Activated CD4-positive, alpha-beta memory T cell treated with anti-CD3 and anti-CD28 coated beads for 36 hours (primary cell): ENCODE measurements around the gene NOVA2. TPM values are rescaled to one million over a fixed set of nuclear protein-coding genes. Genes with fewer than 3 reads are reported as not detected.

Experiments
- CTCF ChIA-PET: fragments of 350-600 bp; sonication (Branson Sonifier 250); formaldehyde crosslinking; loops from one replicate; lab custom pipeline; 2021; ENCODE audit warnings: antibody characterized with exemption, inconsistent platforms; lab: Charles Lee
- POLR2A ChIA-PET: fragments of 350-600 bp; sonication (Branson Sonifier 250); formaldehyde crosslinking; loops from one replicate; lab custom pipeline; 2021; ENCODE audit warnings: antibody characterized with exemption; lab: Charles Lee
- DNase-seq: peaks from one replicate; pipeline ENCODE4 v3.0.0-alpha.2; 2020
- H3K27ac Mint-ChIP-seq: one replicate; pipeline ENCODE4 v1.8.0; 2021; ENCODE audit warnings: mixed read lengths
- H3K27me3 Mint-ChIP-seq: one replicate; pipeline ENCODE4 v1.8.0; 2021; ENCODE audit warnings: mixed read lengths
- H3K36me3 Mint-ChIP-seq: one replicate; pipeline ENCODE4 v1.8.0; 2021; ENCODE audit warnings: mixed read lengths
- H3K4me1 Mint-ChIP-seq: one replicate; pipeline ENCODE4 v1.8.0; 2021; ENCODE audit warnings: low read depth, mixed read lengths
- H3K4me3 Mint-ChIP-seq: one replicate; pipeline ENCODE4 v1.8.0; 2021; ENCODE audit warnings: mild to moderate bottlenecking, mixed read lengths
- H3K9me3 Mint-ChIP-seq: one replicate; pipeline ENCODE4 v1.8.0; 2021; ENCODE audit warnings: mixed read lengths
- intact Hi-C: fragments of 100-400 bp; cut with micrococcal nuclease; formaldehyde crosslinking; loops from one replicate; pipeline ENCODE4 v1.15.1; 2023
- total RNA-seq, 2 experiments: library from RNA; stranded (reverse); gene quantifications; one replicate each; pipeline ENCODE4 v1.2.3, GENCODE V29; 2021

NOVA2 gene
- total RNA-seq, 2 experiments from 2014 or later = not detected

- POLR2A ChIA-PET = no interaction called here
- H3K36me3 Mint-ChIP-seq = peaks cover 6% of the 10 kb centered on the region
- H3K4me1 Mint-ChIP-seq = peaks cover 26% of the 10 kb centered on the region
- DNase-seq = no peak
- CTCF ChIA-PET = interaction anchor here (0.9 to 2.0 kb wide), 3 partner anchors 11 to 30 kb away, joined by 4 to 10 read pairs (median 4); no protein-coding TSS in a partner anchor
- no peak overlapping the region for H3K27ac Mint-ChIP-seq
- no peaks in the 10 kb centered on the region for H3K9me3 Mint-ChIP-seq
- H3K4me3 Mint-ChIP-seq = no peak overlapping the region
- H3K27me3 Mint-ChIP-seq = peaks cover 3% of the 10 kb centered on the region
- intact Hi-C loops = no loop called here
These were observed 25.2 kb upstream of the NOVA2 start for GRCh38 chr19:45998834-45999233.

- Mint-ChIP-seq H3K4me1 (peaks cover 26% of the 10 kb centered on the region), H3K27ac (no peak overlapping the region), H3K4me3 (no peak overlapping the region), H3K36me3 (peaks cover 6% of the 10 kb centered on the region), H3K27me3 (peaks cover 3% of the 10 kb centered on the region), H3K9me3 (no peaks in the 10 kb centered on the region)
- POLR2A ChIA-PET = no interaction called here
- intact Hi-C loops = no loop called here
- CTCF ChIA-PET = interaction anchor here (1.2 to 2.0 kb wide), 4 partner anchors 13 to 134 kb away, joined by 3 to 10 read pairs (median 4); partner anchors contain the start of genes MYPOP and SYMPK
- DNase-seq = no peak
These were observed 23.3 kb upstream of the NOVA2 start for GRCh38 chr19:45996933-45997332.

GRCh38 chr19:45995715-45996385 lies 22.2 kb upstream of the NOVA2 start:
- H3K27ac Mint-ChIP-seq = no peak overlapping the region
- CTCF ChIA-PET = interaction anchor here (1.1 to 2.6 kb wide), 11 partner anchors 10 to 269 kb away, joined by 3 to 11 read pairs (median 5); partner anchors contain the start of genes IRF2BP1, MYPOP and SYMPK
- no peaks in the 10 kb centered on the region for H3K9me3 Mint-ChIP-seq
- peaks cover 24% of the 10 kb centered on the region for H3K4me1 Mint-ChIP-seq
- H3K27me3 Mint-ChIP-seq = peaks cover 3% of the 10 kb centered on the region
- H3K4me3 Mint-ChIP-seq = no peak overlapping the region
- no peak for DNase-seq
- intact Hi-C loops = loop anchor here (1.0 to 2.0 kb wide), 6 partner anchors 20 to 351 kb away; partner anchors contain the start of genes IRF2BP1, MYPOP, PPP5C and SYMPK
- POLR2A ChIA-PET = interaction anchor here (0.6 kb wide), 1 partner anchor 93 kb away, joined by 3 read pairs; no protein-coding TSS in a partner anchor
- peaks cover 6% of the 10 kb centered on the region for H3K36me3 Mint-ChIP-seq

- H3K27ac Mint-ChIP-seq = no peak within 1 kb of the TSS
- no peaks in the 10 kb centered on the region for H3K9me3 Mint-ChIP-seq
- ChIA-PET CTCF (interaction anchor here (1.4 to 2.6 kb wide), 9 partner anchors 11 to 270 kb away, joined by 4 to 11 read pairs (median 5); partner anchors contain the start of genes FOXA3, IRF2BP1 and SYMPK), POLR2A (interaction anchor here (0.6 to 1.2 kb wide), 2 partner anchors 92 kb away, joined by 3 read pairs; partner anchors contain the start of gene MYPOP)
- intact Hi-C loops = loop anchor here (1.0 to 2.0 kb wide), 6 partner anchors 21 to 352 kb away; partner anchors contain the start of genes IRF2BP1, MYPOP, PPP5C and SYMPK
- H3K27me3 Mint-ChIP-seq = peaks cover 5% of the 10 kb centered on the region
- H3K4me3 Mint-ChIP-seq = no peak within 1 kb of the TSS
- peak; percentile 97 for DNase-seq
- H3K36me3 Mint-ChIP-seq = peaks cover 6% of the 10 kb centered on the region
- H3K4me1 Mint-ChIP-seq = peaks cover 17% of the 10 kb centered on the region
These were observed 21.5 kb upstream of the NOVA2 start, which contains the start of gene CCDC61 for GRCh38 chr19:45994998-45995714. TSS of gene CCDC61 (plus strand) at chr19:45995467. CDS start at chr19:46003019, 7,552 bp downstream.

GRCh38 chr19:45994456-45994997 lies 20.9 kb upstream of the NOVA2 start:
- Mint-ChIP-seq H3K36me3 (peaks cover 6% of the 10 kb centered on the region), H3K27me3 (peaks cover 6% of the 10 kb centered on the region), H3K27ac (no peak overlapping the region), H3K4me1 (peaks cover 11% of the 10 kb centered on the region), H3K9me3 (no peaks in the 10 kb centered on the region), H3K4me3 (no peak overlapping the region)
- POLR2A ChIA-PET = interaction anchor here (1.2 kb wide), 1 partner anchor 92 kb away, joined by 3 read pairs; the partner anchor contains the start of gene MYPOP
- DNase-seq = no peak
- intact Hi-C loops = loop anchor here (2.0 kb wide), 2 partner anchors 68 to 352 kb away; partner anchors contain the start of gene PPP5C
- CTCF ChIA-PET = interaction anchor here (0.8 to 2.6 kb wide), 8 partner anchors 11 to 271 kb away, joined by 3 to 11 read pairs (median 5); partner anchors contain the start of genes FOXA3, IRF2BP1 and SYMPK

- ChIA-PET POLR2A (no interaction called here), CTCF (interaction anchor here (0.9 kb wide), 1 partner anchor 30 kb away, joined by 3 read pairs; no protein-coding TSS in a partner anchor)
- peaks cover 2% of the 10 kb centered on the region for H3K4me1 Mint-ChIP-seq
These were observed 16.6 kb upstream of the NOVA2 start for GRCh38 chr19:45990113-45990728.

GRCh38 chr19:45985321-45985720 lies 11.7 kb upstream of the NOVA2 start:
- intact Hi-C loops = no loop called here
- CTCF ChIA-PET = interaction anchor here (1.3 kb wide), 1 partner anchor 32 kb away, joined by 3 read pairs; no protein-coding TSS in a partner anchor
- H3K4me1 Mint-ChIP-seq = no peaks in the 10 kb centered on the region
- POLR2A ChIA-PET = no interaction called here
- no peaks in the 10 kb centered on the region for H3K36me3 Mint-ChIP-seq
- H3K27me3 Mint-ChIP-seq = peaks cover 20% of the 10 kb centered on the region
- no peak for DNase-seq
- H3K9me3 Mint-ChIP-seq = no peaks in the 10 kb centered on the region
- H3K4me3 Mint-ChIP-seq = no peak overlapping the region
- no peak overlapping the region for H3K27ac Mint-ChIP-seq

More at GRCh38 chr19:45990113-45990728, 16.6 kb upstream of the NOVA2 start:
- Mint-ChIP-seq H3K36me3 (no peaks in the 10 kb centered on the region), H3K4me3 (no peak overlapping the region), H3K27me3 (peaks cover 12% of the 10 kb centered on the region), H3K9me3 (no peaks in the 10 kb centered on the region), H3K27ac (no peak overlapping the region)
- no peak for DNase-seq
- intact Hi-C loops = no loop called here

- H3K27me3 Mint-ChIP-seq = peaks cover 17% of the 10 kb centered on the region
- H3K9me3 Mint-ChIP-seq = no peaks in the 10 kb centered on the region
- DNase-seq = no peak
- ChIA-PET CTCF (no interaction called here), POLR2A (no interaction called here)
- H3K4me3 Mint-ChIP-seq = no peak overlapping the region
- no peak overlapping the region for H3K27ac Mint-ChIP-seq
- H3K4me1 Mint-ChIP-seq = no peaks in the 10 kb centered on the region
- intact Hi-C loops = no loop called here
- H3K36me3 Mint-ChIP-seq = no peaks in the 10 kb centered on the region
These were observed 7.7 kb upstream of the NOVA2 start for GRCh38 chr19:45981350-45981749.

GRCh38 chr19:45978156-45978555 lies 4.5 kb upstream of the NOVA2 start:
- Mint-ChIP-seq H3K36me3 (no peaks in the 10 kb centered on the region), H3K27ac (no peak overlapping the region), H3K4me3 (no peak overlapping the region), H3K4me1 (peaks cover 2% of the 10 kb centered on the region), H3K27me3 (peaks cover 32% of the 10 kb centered on the region), H3K9me3 (no peaks in the 10 kb centered on the region)
- intact Hi-C loops = no loop called here
- ChIA-PET POLR2A (no interaction called here), CTCF (interaction anchor here (1.3 kb wide), 1 partner anchor 31 kb away, joined by 3 read pairs; no protein-coding TSS in a partner anchor)
- no peak for DNase-seq

- Mint-ChIP-seq H3K4me1 (peaks cover 12% of the 10 kb centered on the region), H3K36me3 (no peaks in the 10 kb centered on the region), H3K27me3 (peaks cover 42% of the 10 kb centered on the region), H3K4me3 (no peak overlapping the region), H3K9me3 (no peaks in the 10 kb centered on the region), H3K27ac (no peak overlapping the region)
- no peak for DNase-seq
- POLR2A ChIA-PET = no interaction called here
- CTCF ChIA-PET = interaction anchor here (0.6 kb wide), 1 partner anchor 1874 kb away, joined by 3 read pairs; no protein-coding TSS in a partner anchor
- intact Hi-C loops = no loop called here
These were observed 2.5 kb upstream of the NOVA2 start for GRCh38 chr19:45976178-45976577.
